ENCODE data around the gene CCDC141. TPM values are rescaled to one million over a fixed set of nuclear protein-coding genes. Genes with fewer than 3 reads are reported as not detected.

CCDC141 gene
- total RNA-seq, 1 experiment from 2014 or later: 0.30 TPM

DNA sequence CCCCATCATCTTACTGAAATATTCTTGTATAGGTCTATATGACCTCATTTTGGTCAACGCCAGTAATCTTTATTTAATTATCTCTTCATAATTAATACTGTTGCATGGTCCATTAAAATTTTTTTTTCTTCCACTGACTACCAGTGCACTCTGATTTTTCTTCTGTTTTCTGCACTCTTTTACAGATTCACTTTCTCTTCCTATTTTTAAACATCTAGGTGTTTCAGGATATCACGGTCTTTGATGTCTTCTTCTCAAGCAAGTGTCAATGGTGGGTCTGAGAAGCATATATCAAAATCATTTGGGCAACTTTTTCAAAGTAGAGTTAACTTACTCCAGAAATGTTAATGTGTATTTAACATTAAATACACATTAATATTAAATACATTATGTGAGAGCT, 51.4 kb downstream of the CCDC141 start (continued):
- TF ChIP-seq, protein P1, sequence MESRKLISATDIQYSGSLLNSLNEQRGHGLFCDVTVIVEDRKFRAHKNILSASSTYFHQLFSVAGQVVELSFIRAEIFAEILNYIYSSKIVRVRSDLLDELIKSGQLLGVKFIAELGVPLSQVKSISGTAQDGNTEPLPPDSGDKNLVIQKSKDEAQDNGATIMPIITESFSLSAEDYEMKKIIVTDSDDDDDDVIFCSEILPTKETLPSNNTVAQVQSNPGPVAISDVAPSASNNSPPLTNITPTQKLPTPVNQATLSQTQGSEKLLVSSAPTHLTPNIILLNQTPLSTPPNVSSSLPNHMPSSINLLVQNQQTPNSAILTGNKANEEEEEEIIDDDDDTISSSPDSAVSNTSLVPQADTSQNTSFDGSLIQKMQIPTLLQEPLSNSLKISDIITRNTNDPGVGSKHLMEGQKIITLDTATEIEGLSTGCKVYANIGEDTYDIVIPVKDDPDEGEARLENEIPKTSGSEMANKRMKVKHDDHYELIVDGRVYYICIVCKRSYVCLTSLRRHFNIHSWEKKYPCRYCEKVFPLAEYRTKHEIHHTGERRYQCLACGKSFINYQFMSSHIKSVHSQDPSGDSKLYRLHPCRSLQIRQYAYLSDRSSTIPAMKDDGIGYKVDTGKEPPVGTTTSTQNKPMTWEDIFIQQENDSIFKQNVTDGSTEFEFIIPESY (IDR thresholded peaks at IDR 0.05; ENCODE audit: extremely low read depth, insufficient replicate concordance, low read length): no peak

DNA sequence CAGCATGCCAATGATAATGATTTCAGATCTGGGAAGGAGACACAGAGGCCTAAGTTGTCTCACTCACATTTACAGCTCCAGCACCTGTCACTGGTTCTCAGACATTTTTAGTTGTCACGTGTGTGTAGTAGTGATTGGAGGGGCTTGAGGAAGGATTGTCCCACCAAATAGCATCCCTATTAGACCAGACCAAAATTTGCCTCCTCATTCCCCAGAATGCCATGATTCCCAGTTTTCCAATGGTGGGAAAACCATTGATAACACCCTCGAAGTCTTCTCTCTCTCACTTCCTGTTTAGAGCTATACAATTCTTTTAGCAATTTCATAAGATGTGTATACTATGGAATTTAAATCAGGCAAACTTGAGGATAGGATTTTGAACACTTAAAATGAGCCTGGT, 52.5 kb downstream of the CCDC141 start:
- no peak for DNase-seq (ENCODE audit: low read depth, low spot score)
- intact Hi-C loops (cut with micrococcal nuclease): no loop called here
- no peak for ATAC-seq
- no peaks in the 10 kb centered on the region for H3K36me3 ChIP-seq (ENCODE audit: control insufficient read depth in 1 of 2, insufficient read depth in 2 of 2, low read length in 2 of 2)
- H3K4me3 ChIP-seq (replicated peaks in 1 of 2; ENCODE audit: low read depth in 1 of 2, low read length in 2 of 2): no peak overlapping the region
- TF ChIP-seq, protein P2, sequence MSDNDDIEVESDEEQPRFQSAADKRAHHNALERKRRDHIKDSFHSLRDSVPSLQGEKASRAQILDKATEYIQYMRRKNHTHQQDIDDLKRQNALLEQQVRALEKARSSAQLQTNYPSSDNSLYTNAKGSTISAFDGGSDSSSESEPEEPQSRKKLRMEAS (IDR thresholded peaks at IDR 0.05): no peak
- TF ChIP-seq EGR1 (IDR thresholded peaks at IDR 0.05; ENCODE audit: low read depth) (no peak), RAD21 (IDR thresholded peaks at IDR 0.05; ENCODE audit: low read depth) (no peak), CBX3 (IDR thresholded peaks at IDR 0.05; ENCODE audit: low read depth) (no peak), EZH2 (IDR thresholded peaks at IDR 0.05) (no peak), EZH2phosphoT487 (IDR thresholded peaks at IDR 0.05; ENCODE audit: borderline replicate concordance) (no peak), YY1 (IDR thresholded peaks at IDR 0.05; ENCODE audit: extremely low read depth, insufficient replicate concordance, low read depth, low read length) (no peak), POLR2A (IDR thresholded peaks at IDR 0.05; ENCODE audit: borderline replicate concordance, extremely low read depth, insufficient read depth, insufficient read length) (no peak), ZNF274 (IDR thresholded peaks at IDR 0.05; ENCODE audit: low read depth, low read length) (no peak), POLR2AphosphoS5 (IDR thresholded peaks at IDR 0.05; ENCODE audit: low read depth, low read length) (no peak), SIN3A (IDR thresholded peaks at IDR 0.05; ENCODE audit: low read depth) (no peak), SRF (IDR thresholded peaks at IDR 0.05; ENCODE audit: low read depth) (no peak), ELF1 (IDR thresholded peaks at IDR 0.05; ENCODE audit: borderline replicate concordance, low read depth) (no peak), JUND (IDR thresholded peaks at IDR 0.05) (no peak), FOSL1 (IDR thresholded peaks at IDR 0.05; ENCODE audit: low read depth) (no peak), TCF7L2 (IDR thresholded peaks at IDR 0.05; ENCODE audit: borderline replicate concordance, extremely low read depth, insufficient read depth, insufficient read length) (no peak)
- TF ChIP-seq, protein P3, sequence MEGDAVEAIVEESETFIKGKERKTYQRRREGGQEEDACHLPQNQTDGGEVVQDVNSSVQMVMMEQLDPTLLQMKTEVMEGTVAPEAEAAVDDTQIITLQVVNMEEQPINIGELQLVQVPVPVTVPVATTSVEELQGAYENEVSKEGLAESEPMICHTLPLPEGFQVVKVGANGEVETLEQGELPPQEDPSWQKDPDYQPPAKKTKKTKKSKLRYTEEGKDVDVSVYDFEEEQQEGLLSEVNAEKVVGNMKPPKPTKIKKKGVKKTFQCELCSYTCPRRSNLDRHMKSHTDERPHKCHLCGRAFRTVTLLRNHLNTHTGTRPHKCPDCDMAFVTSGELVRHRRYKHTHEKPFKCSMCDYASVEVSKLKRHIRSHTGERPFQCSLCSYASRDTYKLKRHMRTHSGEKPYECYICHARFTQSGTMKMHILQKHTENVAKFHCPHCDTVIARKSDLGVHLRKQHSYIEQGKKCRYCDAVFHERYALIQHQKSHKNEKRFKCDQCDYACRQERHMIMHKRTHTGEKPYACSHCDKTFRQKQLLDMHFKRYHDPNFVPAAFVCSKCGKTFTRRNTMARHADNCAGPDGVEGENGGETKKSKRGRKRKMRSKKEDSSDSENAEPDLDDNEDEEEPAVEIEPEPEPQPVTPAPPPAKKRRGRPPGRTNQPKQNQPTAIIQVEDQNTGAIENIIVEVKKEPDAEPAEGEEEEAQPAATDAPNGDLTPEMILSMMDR (IDR thresholded peaks at IDR 0.05 in 2 of 3, conservative IDR thresholded peaks at IDR 0.05 in 1 of 3; ENCODE audit: borderline replicate concordance in 1 of 3, insufficient read depth in 1 of 3, low read depth in 2 of 3, low read length in 2 of 3): no peak
- TF ChIP-seq, protein P4, sequence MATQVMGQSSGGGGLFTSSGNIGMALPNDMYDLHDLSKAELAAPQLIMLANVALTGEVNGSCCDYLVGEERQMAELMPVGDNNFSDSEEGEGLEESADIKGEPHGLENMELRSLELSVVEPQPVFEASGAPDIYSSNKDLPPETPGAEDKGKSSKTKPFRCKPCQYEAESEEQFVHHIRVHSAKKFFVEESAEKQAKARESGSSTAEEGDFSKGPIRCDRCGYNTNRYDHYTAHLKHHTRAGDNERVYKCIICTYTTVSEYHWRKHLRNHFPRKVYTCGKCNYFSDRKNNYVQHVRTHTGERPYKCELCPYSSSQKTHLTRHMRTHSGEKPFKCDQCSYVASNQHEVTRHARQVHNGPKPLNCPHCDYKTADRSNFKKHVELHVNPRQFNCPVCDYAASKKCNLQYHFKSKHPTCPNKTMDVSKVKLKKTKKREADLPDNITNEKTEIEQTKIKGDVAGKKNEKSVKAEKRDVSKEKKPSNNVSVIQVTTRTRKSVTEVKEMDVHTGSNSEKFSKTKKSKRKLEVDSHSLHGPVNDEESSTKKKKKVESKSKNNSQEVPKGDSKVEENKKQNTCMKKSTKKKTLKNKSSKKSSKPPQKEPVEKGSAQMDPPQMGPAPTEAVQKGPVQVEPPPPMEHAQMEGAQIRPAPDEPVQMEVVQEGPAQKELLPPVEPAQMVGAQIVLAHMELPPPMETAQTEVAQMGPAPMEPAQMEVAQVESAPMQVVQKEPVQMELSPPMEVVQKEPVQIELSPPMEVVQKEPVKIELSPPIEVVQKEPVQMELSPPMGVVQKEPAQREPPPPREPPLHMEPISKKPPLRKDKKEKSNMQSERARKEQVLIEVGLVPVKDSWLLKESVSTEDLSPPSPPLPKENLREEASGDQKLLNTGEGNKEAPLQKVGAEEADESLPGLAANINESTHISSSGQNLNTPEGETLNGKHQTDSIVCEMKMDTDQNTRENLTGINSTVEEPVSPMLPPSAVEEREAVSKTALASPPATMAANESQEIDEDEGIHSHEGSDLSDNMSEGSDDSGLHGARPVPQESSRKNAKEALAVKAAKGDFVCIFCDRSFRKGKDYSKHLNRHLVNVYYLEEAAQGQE (IDR thresholded peaks at IDR 0.05; ENCODE audit: low read depth): no peak
- H3K27ac ChIP-seq (ENCODE audit: low read depth, low read length): no peak overlapping the region
- no peaks in the 10 kb centered on the region for H3K79me2 ChIP-seq (ENCODE audit: insufficient read depth, low read length)
- BruUV-seq (replicated peaks): no TSS peak
- no peaks in the 10 kb centered on the region for H4K20me1 ChIP-seq (ENCODE audit: insufficient read depth)
- H3K9me3 ChIP-seq (ENCODE audit: control insufficient read depth in 1 of 2, insufficient read depth in 1 of 2, low read depth in 1 of 2, low read length in 2 of 2): no peaks in the 10 kb centered on the region
- ChIA-PET CTCF (no interaction called here), RAD21 (ENCODE audit: low non-redundant PET in 1 of 2, low total read pairs in 2 of 2, uncharacterized antibody in 2 of 2, unreplicated experiment in 2 of 2) (no interaction called here), POLR2A (no interaction called here)
- no peak overlapping the region for H3K4me2 ChIP-seq (ENCODE audit: low read length)
- H3K9me2 ChIP-seq (ENCODE audit: insufficient read depth): no peaks in the 10 kb centered on the region
- H3K27me3 ChIP-seq (ENCODE audit: insufficient read depth, low read length): no peaks in the 10 kb centered on the region
- no peak overlapping the region for H2AFZ ChIP-seq (ENCODE audit: low read depth, low read length, poor library complexity, severe bottlenecking)
- no peak overlapping the region for H3K9ac ChIP-seq (ENCODE audit: low read length)
- no peaks in the 10 kb centered on the region for H3K4me1 ChIP-seq (ENCODE audit: control insufficient read depth in 1 of 2, insufficient read depth in 2 of 2, low read length in 2 of 2)

Data from HCT116 (cell line).